H9 (cell line): ENCODE data around the gene TAAR2. TPM values are rescaled to one million over a fixed set of nuclear protein-coding genes. Genes with fewer than 3 reads are reported as not detected.
"Not testable (repeated sequence)": the region's sequence is repeated elsewhere in the genome, so short reads cannot be mapped to it uniquely, and the experiment has no call there.

Experiments used
- DNase-seq: peaks from one replicate; pipeline ENCODE4 v3.0.0-alpha.2; 2017
- H2AFZ ChIP-seq: one replicate; pipeline ENCODE4 v1.6.1; 2013; ENCODE audit warnings: mild to moderate bottlenecking, low read length, control low read depth, moderate library complexity
- H2AK5ac ChIP-seq: 2 replicates; pipeline ENCODE4 v1.6.1; 2013; ENCODE audit warnings: low read length, control low read depth, mixed read lengths; ENCODE audit not compliant: insufficient read length
- H2BK120ac ChIP-seq: one replicate; pipeline ENCODE4 v1.6.1; 2013; ENCODE audit warnings: low read depth, mild to moderate bottlenecking, low read length, control low read depth, inconsistent platforms; ENCODE audit not compliant: poor library complexity, severe bottlenecking
- H2BK12ac ChIP-seq: 2 replicates; pipeline ENCODE4 v1.6.1; 2013; ENCODE audit warnings: low read length, control low read depth, mixed read lengths, low read depth; ENCODE audit not compliant: insufficient read length
- H2BK15ac ChIP-seq: 2 replicates; pipeline ENCODE4 v1.6.1; 2013; ENCODE audit warnings: low read depth, low read length, control low read depth
- H2BK20ac ChIP-seq: one replicate; pipeline ENCODE4 v1.6.1; 2013; ENCODE audit warnings: low read depth, mild to moderate bottlenecking, low read length, control low read depth, inconsistent platforms; ENCODE audit not compliant: poor library complexity, severe bottlenecking
- H2BK5ac ChIP-seq: 2 replicates; pipeline ENCODE4 v1.6.1; 2013; ENCODE audit warnings: low read length, control low read depth, mixed read lengths; ENCODE audit not compliant: insufficient read length
- H3K14ac ChIP-seq: 2 replicates; pipeline ENCODE4 v1.6.1; 2013; ENCODE audit warnings: low read length, control low read depth; ENCODE audit not compliant: insufficient read depth
- H3K18ac ChIP-seq: 2 replicates; pipeline ENCODE4 v1.6.1; 2013; ENCODE audit warnings: low read depth, mild to moderate bottlenecking, mixed read lengths, low read length, control low read depth; ENCODE audit not compliant: insufficient read length
- H3K23ac ChIP-seq: 2 replicates; pipeline ENCODE4 v1.6.1; 2013; ENCODE audit warnings: low read length, control low read depth, mixed read lengths, low read depth; ENCODE audit not compliant: insufficient read length
- H3K23me2 ChIP-seq: 2 replicates; pipeline ENCODE4 v1.6.1; 2013; ENCODE audit warnings: low read depth, mild to moderate bottlenecking, mixed read lengths, low read length, control low read depth; ENCODE audit not compliant: insufficient read length, poor library complexity, severe bottlenecking
- H3K27ac ChIP-seq: 2 replicates; pipeline ENCODE4 v1.5.1; 2013; ENCODE audit warnings: low read length, control low read depth, mixed read lengths, low read depth; ENCODE audit not compliant: insufficient read length
- H3K27me3 ChIP-seq: 2 replicates; pipeline ENCODE4 v1.6.1; 2013; ENCODE audit warnings: low read length, control low read depth, inconsistent platforms; ENCODE audit not compliant: insufficient read depth
- H3K4ac ChIP-seq: 2 replicates; pipeline ENCODE4 v1.6.1; 2013; ENCODE audit warnings: low read depth, mild to moderate bottlenecking, control low read depth, inconsistent platforms, low read length, moderate library complexity
- H3K4me1 ChIP-seq: 2 replicates; pipeline ENCODE4 v1.6.1; 2013; ENCODE audit warnings: low read length, control low read depth, inconsistent platforms; ENCODE audit not compliant: insufficient read depth
- H3K4me2 ChIP-seq: 2 replicates; pipeline ENCODE4 v1.6.1; 2013; ENCODE audit warnings: low read length, control low read depth, mixed read lengths; ENCODE audit not compliant: insufficient read length, insufficient read depth
- H3K56ac ChIP-seq: 2 replicates; pipeline ENCODE4 v1.6.1; 2013; ENCODE audit warnings: low read depth, mild to moderate bottlenecking, mixed read lengths, low read length, control low read depth; ENCODE audit not compliant: insufficient read length
- H3K79me1 ChIP-seq: 2 replicates; pipeline ENCODE4 v1.6.1; 2013; ENCODE audit warnings: low read depth, mild to moderate bottlenecking, moderate library complexity, low read length, control low read depth, inconsistent platforms; ENCODE audit not compliant: insufficient read depth, poor library complexity, severe bottlenecking
- H3K79me2 ChIP-seq: 2 replicates; pipeline ENCODE4 v1.6.1; 2013; ENCODE audit warnings: low read length, control low read depth, inconsistent platforms; ENCODE audit not compliant: insufficient read depth
- H3K9ac ChIP-seq: 2 replicates; pipeline ENCODE4 v1.6.1; 2013; ENCODE audit warnings: low read length, control low read depth, mixed read lengths; ENCODE audit not compliant: insufficient read length; ENCODE audit errors: extremely low read depth
- H3K9me3 ChIP-seq: one replicate; pipeline ENCODE4 v1.6.1; 2013; ENCODE audit warnings: low read depth, low read length, inconsistent platforms; ENCODE audit not compliant: control insufficient read depth
- H3T11ph ChIP-seq: one replicate; pipeline ENCODE4 v1.6.1; 2013; ENCODE audit warnings: mild to moderate bottlenecking, low read length, control low read depth, inconsistent platforms
- H4K20me1 ChIP-seq: one replicate; pipeline ENCODE4 v1.6.1; 2013; ENCODE audit not compliant: control insufficient read depth, insufficient read length, insufficient read depth
- H4K5ac ChIP-seq: 2 replicates; pipeline ENCODE4 v1.6.1; 2013; ENCODE audit warnings: low read depth, mild to moderate bottlenecking, mixed read lengths, low read length, control low read depth; ENCODE audit not compliant: insufficient read length
- H4K8ac ChIP-seq: replicated peaks from 2 replicates; pipeline ENCODE4 v1.6.1; 2013; ENCODE audit warnings: low read length, control low read depth, mixed read lengths, low read depth; ENCODE audit not compliant: insufficient read length
- H4K91ac ChIP-seq: 2 replicates; pipeline ENCODE4 v1.6.1; 2013; ENCODE audit warnings: low read depth, mild to moderate bottlenecking, moderate library complexity, mixed read lengths, low read length, control low read depth; ENCODE audit not compliant: insufficient read length
- H3K27ac Mint-ChIP-seq, 3 experiments: 2 replicates in 2 of 3; 3 replicates in 1 of 3; pipeline ENCODE4 v1.8.0; 2020 to 2021; ENCODE audit warnings: mixed read lengths in 3 of 3, mild to moderate bottlenecking in 1 of 3, moderate library complexity in 1 of 3
- H3K27me3 Mint-ChIP-seq: 2 replicates; pipeline ENCODE4 v1.8.0; 2021; ENCODE audit warnings: low read depth, mild to moderate bottlenecking, moderate library complexity, mixed read lengths
- H3K36me3 Mint-ChIP-seq, 3 experiments: 2 replicates in 2 of 3; 3 replicates in 1 of 3; pipeline ENCODE4 v1.8.0; 2020 to 2021; ENCODE audit warnings: low read depth in 3 of 3, mixed read lengths in 3 of 3; ENCODE audit not compliant: insufficient read depth in 1 of 3
- H3K4me1 Mint-ChIP-seq, 2 experiments: 2 replicates each; pipeline ENCODE4 v1.8.0; 2020; ENCODE audit warnings: mixed read lengths in 2 of 2
- H3K4me3 Mint-ChIP-seq, 2 experiments: 2 replicates in 1 of 2; 3 replicates in 1 of 2; pipeline ENCODE4 v1.8.0; 2020 to 2021; ENCODE audit warnings: mild to moderate bottlenecking in 2 of 2, mixed read lengths in 2 of 2, moderate library complexity in 1 of 2
- H3K9me3 Mint-ChIP-seq, 2 experiments: 2 replicates in 1 of 2; 3 replicates in 1 of 2; pipeline ENCODE4 v1.8.0; 2020; ENCODE audit warnings: mild to moderate bottlenecking in 2 of 2, mixed read lengths in 2 of 2, moderate library complexity in 1 of 2
- CTCF ChIP-seq: fragments of 200-600 bp; sonication (generic); conservative IDR thresholded peaks from 3 replicates; pipeline ENCODE4 v1.8.0; 2021; ENCODE audit warnings: antibody characterized with exemption, mild to moderate bottlenecking
- WGBS: extraction: QIAGEN DNeasy Blood & Tissue Kit; methylation state at CpG from one replicate; pipeline ENCODE4 v1.1.7; 2013; ENCODE audit warnings: missing lambda C conversion rate, low lambda C conversion rate, mixed read lengths; ENCODE audit not compliant: insufficient read length; ENCODE audit errors: extremely low coverage; 5-methylcytosine and 5-hydroxymethylcytosine counted together
- total RNA-seq: library from RNA; stranded (reverse); gene quantifications from 2 replicates; pipeline ENCODE4 v1.2.1, GENCODE V29; 2021

The TAAR2 gene
- total RNA-seq, 1 experiment from 2014 or later, result not detected

- H2BK15ac ChIP-seq, result no peak overlapping the region
- H3K27ac ChIP-seq, result no peak overlapping the region
- no peak overlapping the region for H2BK20ac ChIP-seq
- Mint-ChIP-seq H3K27ac (no peak overlapping the region), H3K9me3 (no peaks in the 10 kb centered on the region), H3K4me1 (peaks cover 4 to 13% of the 10 kb centered on the region in 2 experiments; a peak in 3 of 4 replicates), H3K4me3 (no peak overlapping the region), H3K27me3 (no peaks in the 10 kb centered on the region), H3K36me3 (peaks cover 0 to 1% (median 0%) of the 10 kb centered on the region in 3 experiments; a peak in 1 of 7 replicates)
- H3K9ac ChIP-seq, result no peak overlapping the region
- H3K79me2 ChIP-seq, result no peaks in the 10 kb centered on the region
- TF ChIP-seq CTCF, result no peak
- H3K4me2 ChIP-seq, result no peak overlapping the region
- H2AK5ac ChIP-seq, result no peak overlapping the region
- H2BK120ac ChIP-seq, result no peak overlapping the region
- H4K8ac ChIP-seq, result no peak overlapping the region
- H2AFZ ChIP-seq, result no peak overlapping the region
- H3K18ac ChIP-seq, result no peak overlapping the region
- H3K23ac ChIP-seq, result no peak overlapping the region
- no peaks in the 10 kb centered on the region for H3K23me2 ChIP-seq
- H3K56ac ChIP-seq, result no peak overlapping the region
- no peaks in the 10 kb centered on the region for H3K9me3 ChIP-seq
- H3K27me3 ChIP-seq, result no peaks in the 10 kb centered on the region
- no peak overlapping the region for H3K14ac ChIP-seq
- H2BK12ac ChIP-seq, result no peak overlapping the region
- H3K4me1 ChIP-seq, result no peaks in the 10 kb centered on the region
- WGBS, result no CpG with 5 or more reads among the region's 3 CpGs
- no peaks in the 10 kb centered on the region for H4K20me1 ChIP-seq
- no peak overlapping the region for H3K4ac ChIP-seq
- H4K5ac ChIP-seq, result no peak overlapping the region
- no peaks in the 10 kb centered on the region for H3K79me1 ChIP-seq
- H2BK5ac ChIP-seq, result no peak overlapping the region
- H4K91ac ChIP-seq, result no peak overlapping the region
- DNase-seq, result no peak
- H3T11ph ChIP-seq, result no peak overlapping the region
Measured at GRCh38 chr6:132643547-132643946, 19.5 kb upstream of the TAAR2 start.

GRCh38 chr6:132637135-132637534, 13.1 kb upstream of the TAAR2 start:
- not testable (repeated sequence) for H3K4ac ChIP-seq, H2AK5ac ChIP-seq, H3K14ac ChIP-seq, H2BK5ac ChIP-seq, H2AFZ ChIP-seq, H3K4me3 Mint-ChIP-seq, H2BK15ac ChIP-seq, H4K8ac ChIP-seq, H3K4me1 ChIP-seq, H4K91ac ChIP-seq, DNase-seq, H3K79me1 ChIP-seq, H2BK12ac ChIP-seq, H3K18ac ChIP-seq, H3K9me3 ChIP-seq, H4K20me1 ChIP-seq, H3K27ac Mint-ChIP-seq, H3K79me2 ChIP-seq, H3K9me3 Mint-ChIP-seq, H3K27me3 Mint-ChIP-seq, H3K23ac ChIP-seq, H3K4me2 ChIP-seq, H3K9ac ChIP-seq, H3K36me3 Mint-ChIP-seq, H3K56ac ChIP-seq, H2BK20ac ChIP-seq, H3K27me3 ChIP-seq, H4K5ac ChIP-seq, H3T11ph ChIP-seq, H2BK120ac ChIP-seq, H3K27ac ChIP-seq, H3K23me2 ChIP-seq
- WGBS, result no CpG with 5 or more reads among the region's 1 CpG
- H3K4me1 Mint-ChIP-seq, result peaks cover 4 to 13% of the 10 kb centered on the region in 2 experiments; a peak in 3 of 4 replicates
